ENCODE measurements around the gene ZBTB16. TPM values are rescaled to one million over a fixed set of nuclear protein-coding genes. Genes with fewer than 3 reads are reported as not detected.

ZBTB16 gene
- total and polyA plus RNA-seq, 2 of the 4 experiments (the other 2 are of a cell fraction), result not detected

DNA sequence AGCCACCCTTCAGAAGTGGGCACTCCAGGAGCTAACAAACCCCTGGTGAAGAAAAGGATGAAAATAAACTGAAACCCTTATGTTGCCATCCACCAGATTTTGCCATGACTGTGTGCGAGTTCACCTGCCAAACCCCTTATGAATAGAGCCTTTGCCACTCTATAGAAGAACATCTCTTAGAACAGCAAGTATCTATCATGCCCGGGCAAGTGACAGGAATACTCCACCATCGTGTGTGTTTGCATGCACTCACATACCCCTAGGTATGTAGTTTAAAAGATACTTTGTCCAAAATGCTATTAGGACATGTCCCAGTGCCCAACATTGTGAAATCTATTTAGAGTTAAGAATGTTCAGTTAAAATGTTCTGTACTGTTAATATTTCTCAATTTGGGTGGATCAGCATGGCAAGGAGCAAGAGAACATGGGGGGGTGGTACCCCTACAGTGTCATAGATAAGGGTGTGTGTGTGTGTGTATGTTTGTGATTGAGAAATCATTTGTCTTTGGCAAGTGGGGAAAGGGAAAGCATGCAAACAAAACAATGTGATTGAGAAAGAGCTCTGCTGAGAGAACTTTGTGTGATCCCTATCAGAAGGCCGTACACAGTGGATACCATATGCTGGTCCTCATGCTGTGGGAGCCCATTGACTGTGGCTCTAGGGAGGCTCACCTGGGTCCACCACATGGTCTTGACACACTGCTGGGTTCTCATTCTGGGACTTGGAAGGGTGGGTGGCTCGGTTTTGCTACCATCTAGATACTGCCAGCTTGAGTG lies 94.9 kb downstream of the ZBTB16 start:
- no peak overlapping the region for H3K4ac ChIP-seq (ENCODE audit: low read depth, low read length)

More for the DNA sequence above, 94.9 kb downstream of the ZBTB16 start:
- Histone ChIP-seq H4K20me1 (ENCODE audit: insufficient read depth, low read length) (no peaks in the 10 kb centered on the region), H3K4me3 (ENCODE audit: insufficient read depth, low read depth, low read length) (no peak overlapping the region), H3K4me1 (ENCODE audit: control insufficient read depth, insufficient read depth, low read length) (peaks cover 5% of the 10 kb centered on the region; the same call in 1 of the 2 replicates), H3K9me1 (ENCODE audit: insufficient read depth, low read length) (no peaks in the 10 kb centered on the region), H2BK5ac (ENCODE audit: low read depth, low read length, poor library complexity, severe bottlenecking) (no peak overlapping the region), H4K91ac (ENCODE audit: insufficient read depth, low read depth, low read length) (no peak overlapping the region), H3K79me1 (ENCODE audit: low read depth in 1 of 2, low read length in 2 of 2) (no peaks in the 10 kb centered on the region), H3K4me2 (ENCODE audit: low read depth, low read length) (no peak overlapping the region), H3K27ac (ENCODE audit: insufficient read depth, low read length) (no peak overlapping the region), H4K8ac (ENCODE audit: low read depth in 2 of 2, low read length in 2 of 2) (no peak overlapping the region), H3K56ac (ENCODE audit: extremely low read depth, insufficient read depth, low read length) (no peak overlapping the region), H3K27me3 (ENCODE audit: control insufficient read depth, insufficient read depth, low read length) (peaks cover 49% of the 10 kb centered on the region), H2AFZ (replicated peaks; ENCODE audit: low read length, poor library complexity) (no peak overlapping the region), H2BK15ac (ENCODE audit: low read depth, low read length) (no peak overlapping the region), H2BK120ac (ENCODE audit: low read depth, low read length) (no peak overlapping the region), H2AK5ac (ENCODE audit: low read depth, low read length) (no peak overlapping the region), H3K36me3 (ENCODE audit: control insufficient read depth, insufficient read depth, low read length) (no peaks in the 10 kb centered on the region), H3K14ac (replicated peaks; ENCODE audit: low read depth, low read length) (no peak overlapping the region), H3K9me3 (ENCODE audit: control insufficient read depth, insufficient read depth, low read length) (no peaks in the 10 kb centered on the region), H2BK20ac (ENCODE audit: low read depth, low read length) (no peak overlapping the region), H3K9ac (ENCODE audit: low read depth, low read length) (no peak overlapping the region), H4K5ac (ENCODE audit: low read depth, low read length) (no peak overlapping the region), H3K23ac (ENCODE audit: low read depth, low read length) (no peak overlapping the region), H2AK9ac (replicated peaks; ENCODE audit: low read depth, low read length, poor library complexity) (no peak overlapping the region), H3K18ac (ENCODE audit: low read depth, low read length) (no peak overlapping the region)
- BruUV-seq (replicated peaks), result no TSS peak
- dilution Hi-C loops (cut with HindIII; ENCODE audit: low sequenced_read_pairs, unreplicated experiment), result no loop called here
- POLR2A ChIA-PET (ENCODE audit: unreplicated experiment), result no interaction called here
- 100% methylated on average over 1 of the region's 5 CpGs; no CpG with 5 or more reads in 1 of the 2 experiments for WGBS, 2 experiments (ENCODE audit: extremely low coverage in 2 of 2, insufficient read length in 1 of 2)
- ATAC-seq (ENCODE audit: low read depth) (no peak), DNase-seq (no peak)
- TF ChIP-seq SMC3 (IDR thresholded peaks at IDR 0.05; ENCODE audit: low read depth, low read length) (no peak), MAFK (IDR thresholded peaks at IDR 0.05; ENCODE audit: low read depth, low read length) (no peak), MXI1 (IDR thresholded peaks at IDR 0.05; ENCODE audit: borderline replicate concordance, low read depth, low read length) (no peak), FOS (IDR thresholded peaks at IDR 0.05; ENCODE audit: low read depth, low read length) (no peak), POLR2A (IDR thresholded peaks at IDR 0.05; ENCODE audit: low read depth, low read length) (no peak), ELK1 (IDR thresholded peaks at IDR 0.05; ENCODE audit: borderline replicate concordance, low read depth, low read length) (no peak), CHD1 (IDR thresholded peaks at IDR 0.05; ENCODE audit: low read depth, low read length) (no peak), RCOR1 (IDR thresholded peaks at IDR 0.05; ENCODE audit: insufficient replicate concordance, low read length) (no peak), RAD21 (IDR thresholded peaks at IDR 0.05; ENCODE audit: low read length) (no peak), MAZ (IDR thresholded peaks at IDR 0.05; ENCODE audit: borderline replicate concordance, low read depth, low read length) (no peak), NFE2L2 (IDR thresholded peaks at IDR 0.05; ENCODE audit: low read depth, low read length) (no peak), RFX5 (IDR thresholded peaks at IDR 0.05; ENCODE audit: low read depth, low read length) (no peak), CEBPB (IDR thresholded peaks at IDR 0.05; ENCODE audit: low read depth, low read length) (no peak), BHLHE40 (IDR thresholded peaks at IDR 0.05; ENCODE audit: low read depth, low read length) (no peak)
- TF ChIP-seq, protein P1, sequence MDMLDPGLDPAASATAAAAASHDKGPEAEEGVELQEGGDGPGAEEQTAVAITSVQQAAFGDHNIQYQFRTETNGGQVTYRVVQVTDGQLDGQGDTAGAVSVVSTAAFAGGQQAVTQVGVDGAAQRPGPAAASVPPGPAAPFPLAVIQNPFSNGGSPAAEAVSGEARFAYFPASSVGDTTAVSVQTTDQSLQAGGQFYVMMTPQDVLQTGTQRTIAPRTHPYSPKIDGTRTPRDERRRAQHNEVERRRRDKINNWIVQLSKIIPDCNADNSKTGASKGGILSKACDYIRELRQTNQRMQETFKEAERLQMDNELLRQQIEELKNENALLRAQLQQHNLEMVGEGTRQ (IDR thresholded peaks at IDR 0.05; ENCODE audit: low read depth, low read length), result no peak
- TF ChIP-seq, protein P2, sequence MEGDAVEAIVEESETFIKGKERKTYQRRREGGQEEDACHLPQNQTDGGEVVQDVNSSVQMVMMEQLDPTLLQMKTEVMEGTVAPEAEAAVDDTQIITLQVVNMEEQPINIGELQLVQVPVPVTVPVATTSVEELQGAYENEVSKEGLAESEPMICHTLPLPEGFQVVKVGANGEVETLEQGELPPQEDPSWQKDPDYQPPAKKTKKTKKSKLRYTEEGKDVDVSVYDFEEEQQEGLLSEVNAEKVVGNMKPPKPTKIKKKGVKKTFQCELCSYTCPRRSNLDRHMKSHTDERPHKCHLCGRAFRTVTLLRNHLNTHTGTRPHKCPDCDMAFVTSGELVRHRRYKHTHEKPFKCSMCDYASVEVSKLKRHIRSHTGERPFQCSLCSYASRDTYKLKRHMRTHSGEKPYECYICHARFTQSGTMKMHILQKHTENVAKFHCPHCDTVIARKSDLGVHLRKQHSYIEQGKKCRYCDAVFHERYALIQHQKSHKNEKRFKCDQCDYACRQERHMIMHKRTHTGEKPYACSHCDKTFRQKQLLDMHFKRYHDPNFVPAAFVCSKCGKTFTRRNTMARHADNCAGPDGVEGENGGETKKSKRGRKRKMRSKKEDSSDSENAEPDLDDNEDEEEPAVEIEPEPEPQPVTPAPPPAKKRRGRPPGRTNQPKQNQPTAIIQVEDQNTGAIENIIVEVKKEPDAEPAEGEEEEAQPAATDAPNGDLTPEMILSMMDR (conservative IDR thresholded peaks at IDR 0.05; ENCODE audit: low read depth, low read length), result no peak
- in situ Hi-C loops (cut with MboI; ENCODE audit: low sequenced_read_pairs), result no loop called here
- CTCF ChIA-PET, result no interaction called here
- intact Hi-C loops (cut with micrococcal nuclease), result no loop called here

Data from IMR-90 (cell line).